Measurements from ENCODE around the gene NFASC.

Gene NFASC

DNA sequence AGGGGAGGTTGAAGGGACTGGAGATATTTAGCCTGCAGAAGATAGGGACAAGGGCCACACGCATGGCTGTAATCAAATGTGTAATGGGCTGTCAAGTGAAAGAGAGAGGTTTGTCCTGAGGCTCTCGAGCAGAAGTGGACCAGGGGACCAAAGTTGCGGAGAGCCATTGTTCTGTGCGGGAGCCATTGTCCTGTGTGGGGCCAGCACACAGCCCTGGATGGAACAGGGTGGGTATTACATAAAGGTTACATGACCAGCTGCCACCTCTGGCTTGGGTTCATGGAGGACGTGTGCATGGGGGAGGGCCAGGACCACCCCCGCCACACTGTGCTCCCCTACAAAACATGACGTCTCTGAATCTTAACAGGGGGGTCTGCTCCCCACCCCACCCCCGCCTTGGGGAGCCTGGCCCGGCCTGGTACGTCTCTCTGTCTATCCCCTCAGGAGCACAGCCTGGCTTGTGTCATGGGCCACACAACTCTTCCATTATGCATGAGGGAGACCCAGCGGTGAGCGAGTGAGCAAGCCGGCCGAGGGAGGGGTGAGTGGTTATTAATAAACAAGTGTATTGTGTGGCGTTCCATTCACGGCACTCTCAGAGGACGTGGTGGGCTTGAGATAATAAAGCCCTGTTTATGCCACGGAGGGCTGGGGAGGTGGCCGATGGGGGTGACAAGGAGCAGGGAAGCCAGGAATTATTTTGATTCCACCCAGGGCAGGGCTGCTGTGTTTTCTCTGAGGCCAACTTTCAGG is at the start of gene NFASC:
Gene NFASC (plus strand): TSS at position 703 of the 753 bp plus-strand sequence. CDS start 73,454 bp downstream, outside the sequence.
- in situ Hi-C loops (cut with HindIII; ENCODE audit: low sequenced_read_pairs): no loop called here
- no peak for DNase-seq (ENCODE audit: low read depth, low spot score)
- TF ChIP-seq, protein P1, sequence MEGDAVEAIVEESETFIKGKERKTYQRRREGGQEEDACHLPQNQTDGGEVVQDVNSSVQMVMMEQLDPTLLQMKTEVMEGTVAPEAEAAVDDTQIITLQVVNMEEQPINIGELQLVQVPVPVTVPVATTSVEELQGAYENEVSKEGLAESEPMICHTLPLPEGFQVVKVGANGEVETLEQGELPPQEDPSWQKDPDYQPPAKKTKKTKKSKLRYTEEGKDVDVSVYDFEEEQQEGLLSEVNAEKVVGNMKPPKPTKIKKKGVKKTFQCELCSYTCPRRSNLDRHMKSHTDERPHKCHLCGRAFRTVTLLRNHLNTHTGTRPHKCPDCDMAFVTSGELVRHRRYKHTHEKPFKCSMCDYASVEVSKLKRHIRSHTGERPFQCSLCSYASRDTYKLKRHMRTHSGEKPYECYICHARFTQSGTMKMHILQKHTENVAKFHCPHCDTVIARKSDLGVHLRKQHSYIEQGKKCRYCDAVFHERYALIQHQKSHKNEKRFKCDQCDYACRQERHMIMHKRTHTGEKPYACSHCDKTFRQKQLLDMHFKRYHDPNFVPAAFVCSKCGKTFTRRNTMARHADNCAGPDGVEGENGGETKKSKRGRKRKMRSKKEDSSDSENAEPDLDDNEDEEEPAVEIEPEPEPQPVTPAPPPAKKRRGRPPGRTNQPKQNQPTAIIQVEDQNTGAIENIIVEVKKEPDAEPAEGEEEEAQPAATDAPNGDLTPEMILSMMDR (IDR thresholded peaks at IDR 0.05; ENCODE audit: low read depth, low read length): no peak
- H3K4me3 ChIP-seq (ENCODE audit: low read depth, low read length): no peak within 1 kb of the TSS

GRCh38 chr1:204821476-204821875 is 49.2 kb upstream of the NFASC start:
- DNase-seq (ENCODE audit: low read depth, low spot score): no peak
- in situ Hi-C loops (cut with HindIII; ENCODE audit: low sequenced_read_pairs): no loop called here
- no peak overlapping the region for H3K4me3 ChIP-seq (ENCODE audit: low read depth, low read length)
- TF ChIP-seq, protein P1 (IDR thresholded peaks at IDR 0.05; ENCODE audit: low read depth, low read length): no peak

- in situ Hi-C loops (cut with HindIII; ENCODE audit: low sequenced_read_pairs): no loop called here
- no peak overlapping the region for H3K4me3 ChIP-seq (ENCODE audit: low read depth, low read length)
- DNase-seq (ENCODE audit: low read depth, low spot score): no peak
- TF ChIP-seq, protein P1 (IDR thresholded peaks at IDR 0.05; ENCODE audit: low read depth, low read length): no peak
Observed at GRCh38 chr1:204821924-204822323, 48.7 kb upstream of the NFASC start.

DNA sequence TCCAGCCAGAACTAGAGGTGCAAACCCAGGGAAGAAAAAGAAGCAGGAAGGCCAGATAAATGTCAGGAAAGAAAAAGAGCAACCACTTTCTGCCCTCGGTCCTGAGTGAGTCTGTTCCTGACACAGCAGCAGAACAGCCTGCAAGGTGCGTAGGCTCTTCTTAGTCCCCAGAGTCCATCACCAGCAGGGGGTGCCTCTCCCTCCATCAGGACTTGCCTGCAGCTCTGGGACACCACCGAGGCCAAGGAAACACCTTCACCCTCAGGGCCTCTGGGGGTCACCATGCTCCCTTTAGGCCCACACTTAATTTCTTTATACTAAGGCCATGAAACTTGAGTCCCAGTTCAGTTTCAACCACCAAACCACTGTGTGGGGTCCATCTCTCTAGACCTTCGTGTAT is 43.7 kb upstream of the NFASC start:
- in situ Hi-C loops (cut with HindIII; ENCODE audit: low sequenced_read_pairs): no loop called here
- DNase-seq (ENCODE audit: low read depth, low spot score): no peak
- TF ChIP-seq, protein P1 (IDR thresholded peaks at IDR 0.05; ENCODE audit: low read depth, low read length): no peak
- no peak overlapping the region for H3K4me3 ChIP-seq (ENCODE audit: low read depth, low read length)

- no peak for DNase-seq (ENCODE audit: low read depth, low spot score)
Observed at GRCh38 chr1:204828352-204828850, 42.3 kb upstream of the NFASC start.

DNA sequence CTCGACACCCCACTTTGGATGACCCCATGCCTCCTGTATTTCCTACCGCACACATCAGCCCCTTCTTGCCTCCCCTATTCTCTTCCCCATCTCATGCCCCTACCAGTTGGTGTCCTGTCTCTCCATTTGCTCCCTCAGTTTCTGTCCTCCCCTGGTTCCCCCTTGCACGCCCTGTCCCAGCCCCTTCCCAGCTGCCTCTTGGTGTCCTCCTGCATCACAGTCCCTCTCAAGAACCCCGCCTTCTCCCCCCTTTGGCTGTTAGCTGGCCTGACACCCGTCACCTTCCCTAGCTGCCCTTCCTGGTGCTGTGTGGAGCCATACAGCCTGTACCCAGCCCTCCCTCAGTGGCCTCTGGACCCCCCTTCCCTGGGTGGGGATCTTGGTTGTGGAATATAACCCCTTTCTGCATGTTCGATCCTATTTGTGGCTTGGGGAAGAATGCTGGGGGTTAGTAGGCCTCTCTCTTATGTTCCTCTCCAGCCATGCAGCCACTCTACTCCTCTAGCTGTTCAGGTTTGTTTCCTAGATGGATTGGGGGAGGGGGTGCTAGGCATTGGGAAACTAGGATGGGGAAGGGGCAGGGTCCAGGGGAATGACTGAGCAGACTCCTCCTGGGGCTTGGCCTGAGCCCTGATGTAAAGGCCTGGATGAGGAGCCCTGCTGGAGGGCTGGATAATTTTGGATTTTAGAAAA is 41.4 kb upstream of the NFASC start:
- in situ Hi-C loops (cut with HindIII; ENCODE audit: low sequenced_read_pairs): no loop called here
- DNase-seq (ENCODE audit: low read depth, low spot score): no peak
- no peak overlapping the region for H3K4me3 ChIP-seq (ENCODE audit: low read depth, low read length)
- TF ChIP-seq, protein P1 (IDR thresholded peaks at IDR 0.05; ENCODE audit: low read depth, low read length): no peak

More at GRCh38 chr1:204828352-204828850, 42.3 kb upstream of the NFASC start:
- in situ Hi-C loops (cut with HindIII; ENCODE audit: low sequenced_read_pairs): no loop called here
- TF ChIP-seq, protein P1 (IDR thresholded peaks at IDR 0.05; ENCODE audit: low read depth, low read length): no peak
- H3K4me3 ChIP-seq (ENCODE audit: low read depth, low read length): no peak overlapping the region

All from astrocyte of the spinal cord (primary cell).